Fibroblast of lung (primary cell): ENCODE data around the gene ARHGEF26.

ENCODE experiments used
- CTCF ChIP-seq, 2 donors: IDR thresholded peaks in 1 of 2; conservative IDR thresholded peaks in 1 of 2; 1 replicate in 1 of 2; 2 replicates in 1 of 2; pipeline ENCODE4 v1.5.1; 2011 to 2012; ENCODE audit warnings: low read length in 2 of 2, control low read depth in 1 of 2, inconsistent platforms in 1 of 2, low read depth in 1 of 2, mild to moderate bottlenecking in 1 of 2
- EZH2 ChIP-seq: IDR thresholded peaks from 2 replicates; pipeline ENCODE4 v1.5.1; 2012; ENCODE audit warnings: low read length, control low read depth, mild to moderate bottlenecking; ENCODE audit errors: missing control alignments

- no peak for TF ChIP-seq EZH2
- no peak for TF ChIP-seq CTCF (conservative IDR thresholded peaks at IDR 0.05 in 1 of 2, IDR thresholded peaks at IDR 0.05 in 1 of 2; ENCODE audit: low read depth in 1 of 2, low read length in 2 of 2)
These were observed 183.1 kb downstream of the ARHGEF26 start for GRCh38 chr3:154304116-154304786.
